SK-N-SH (cell line): ENCODE results near the gene SLC25A30.

Experiments
- EP300 ChIP-seq, 2 experiments: IDR thresholded peaks; 2 replicates each; pipeline versions ENCODE4 v1.4.0 to v1.6.1; 2012; ENCODE audit warnings: borderline replicate concordance in 1 of 2, low read depth in 1 of 2, low read length in 1 of 2
- GABPA ChIP-seq: IDR thresholded peaks from 2 replicates; pipeline ENCODE4 v1.4.0; 2012; ENCODE audit warnings: low read depth, mild to moderate bottlenecking
- JUND ChIP-seq: IDR thresholded peaks from 2 replicates; pipeline ENCODE4 v1.4.0; 2012
- NFIC ChIP-seq: IDR thresholded peaks from 2 replicates; pipeline ENCODE4 v1.4.0; 2012; ENCODE audit warnings: borderline replicate concordance
- POLR2AphosphoS5 ChIP-seq: IDR thresholded peaks from 2 replicates; pipeline ENCODE4 v1.6.1; 2012; ENCODE audit warnings: low read depth, low read length
- RAD21 ChIP-seq: IDR thresholded peaks from 2 replicates; pipeline ENCODE4 v1.6.1; 2012; ENCODE audit warnings: mild to moderate bottlenecking, low read length
- SMC3 ChIP-seq: IDR thresholded peaks from 2 replicates; pipeline ENCODE4 v1.6.1; 2012; ENCODE audit warnings: low read depth, low read length, improper control_type of control experiment
- TAF1 ChIP-seq: IDR thresholded peaks from 2 replicates; pipeline ENCODE4 v1.6.1; 2012; ENCODE audit warnings: low read depth, mild to moderate bottlenecking, low read length, moderate library complexity, borderline replicate concordance
- TF ChIP-seq, protein P1 (sequence below): fragments of 200-600 bp; sonication (generic); IDR thresholded peaks from 2 replicates; pipeline ENCODE4 v1.6.1; 2017; ENCODE audit warnings: antibody characterized with exemption, mild to moderate bottlenecking, moderate library complexity
- TF ChIP-seq, protein P2 (sequence below): IDR thresholded peaks from 2 replicates; pipeline ENCODE4; 2012

- TF ChIP-seq RAD21 (no peak), TAF1 (no peak), EP300 (IDR thresholded peaks at IDR 0.05; ENCODE audit: borderline replicate concordance in 1 of 2, low read depth in 1 of 2, low read length in 1 of 2) (no peak), SMC3 (no peak), JUND (no peak), POLR2AphosphoS5 (no peak), GABPA (no peak), NFIC (no peak)
- TF ChIP-seq, protein P1, sequence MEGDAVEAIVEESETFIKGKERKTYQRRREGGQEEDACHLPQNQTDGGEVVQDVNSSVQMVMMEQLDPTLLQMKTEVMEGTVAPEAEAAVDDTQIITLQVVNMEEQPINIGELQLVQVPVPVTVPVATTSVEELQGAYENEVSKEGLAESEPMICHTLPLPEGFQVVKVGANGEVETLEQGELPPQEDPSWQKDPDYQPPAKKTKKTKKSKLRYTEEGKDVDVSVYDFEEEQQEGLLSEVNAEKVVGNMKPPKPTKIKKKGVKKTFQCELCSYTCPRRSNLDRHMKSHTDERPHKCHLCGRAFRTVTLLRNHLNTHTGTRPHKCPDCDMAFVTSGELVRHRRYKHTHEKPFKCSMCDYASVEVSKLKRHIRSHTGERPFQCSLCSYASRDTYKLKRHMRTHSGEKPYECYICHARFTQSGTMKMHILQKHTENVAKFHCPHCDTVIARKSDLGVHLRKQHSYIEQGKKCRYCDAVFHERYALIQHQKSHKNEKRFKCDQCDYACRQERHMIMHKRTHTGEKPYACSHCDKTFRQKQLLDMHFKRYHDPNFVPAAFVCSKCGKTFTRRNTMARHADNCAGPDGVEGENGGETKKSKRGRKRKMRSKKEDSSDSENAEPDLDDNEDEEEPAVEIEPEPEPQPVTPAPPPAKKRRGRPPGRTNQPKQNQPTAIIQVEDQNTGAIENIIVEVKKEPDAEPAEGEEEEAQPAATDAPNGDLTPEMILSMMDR, result no peak
- TF ChIP-seq, protein P2, sequence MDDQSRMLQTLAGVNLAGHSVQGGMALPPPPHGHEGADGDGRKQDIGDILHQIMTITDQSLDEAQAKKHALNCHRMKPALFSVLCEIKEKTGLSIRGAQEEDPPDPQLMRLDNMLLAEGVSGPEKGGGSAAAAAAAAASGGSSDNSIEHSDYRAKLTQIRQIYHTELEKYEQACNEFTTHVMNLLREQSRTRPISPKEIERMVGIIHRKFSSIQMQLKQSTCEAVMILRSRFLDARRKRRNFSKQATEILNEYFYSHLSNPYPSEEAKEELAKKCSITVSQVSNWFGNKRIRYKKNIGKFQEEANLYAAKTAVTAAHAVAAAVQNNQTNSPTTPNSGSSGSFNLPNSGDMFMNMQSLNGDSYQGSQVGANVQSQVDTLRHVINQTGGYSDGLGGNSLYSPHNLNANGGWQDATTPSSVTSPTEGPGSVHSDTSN, result no peak
Observed at GRCh38 chr13:45447050-45447661, 29.0 kb upstream of the SLC25A30 start.
